Uterus (tissue), 4 donors: Measurements from ENCODE around the gene PTPRN2. TPM values are rescaled to one million over a fixed set of nuclear protein-coding genes. Genes with fewer than 3 reads are reported as not detected.
"Not testable (repeated sequence)": the region's sequence is repeated elsewhere in the genome, so short reads cannot be mapped to it uniquely, and the experiment has no call there.

ENCODE experiments used
- DNase-seq, 2 donors: peaks; one replicate each; pipeline ENCODE4 v3.0.0-alpha.2; 2019 to 2020
- H3K27ac ChIP-seq, 2 donors: fragments of 200-600 bp; sonication (generic); 1 replicate in 1 of 2; 2 replicates in 1 of 2; pipeline ENCODE4 v1.5.1; 2016 to 2018
- H3K27me3 ChIP-seq, 2 donors: fragments of 200-600 bp; sonication (generic); one replicate each; pipeline ENCODE4 v1.5.1; 2018 to 2019; ENCODE audit warnings: control low read depth in 1 of 2
- H3K36me3 ChIP-seq, 2 donors: fragments of 200-600 bp; sonication (generic); one replicate each; pipeline ENCODE4 v1.5.1; 2019; ENCODE audit warnings: control low read depth in 1 of 2
- H3K4me1 ChIP-seq, 2 donors: fragments of 200-600 bp; sonication (generic); one replicate each; pipeline ENCODE4 v1.5.1; 2018 to 2019; ENCODE audit warnings: control low read depth in 1 of 2
- H3K4me3 ChIP-seq, 2 donors: fragments of 200-600 bp; sonication (generic); 1 replicate in 1 of 2; 2 replicates in 1 of 2; pipeline ENCODE4 v1.5.1; 2018 to 2019; ENCODE audit warnings: mild to moderate bottlenecking in 1 of 2
- H3K9me3 ChIP-seq, 2 donors: fragments of 200-600 bp; sonication (generic); one replicate each; pipeline ENCODE4 v1.5.1; 2019; ENCODE audit warnings: control low read depth in 1 of 2
- CTCF ChIP-seq, 4 experiments: fragments of 200-600 bp in 2 of 4; fragments of 450-650 bp in 2 of 4; sonication (generic) in 2 of 4; IDR thresholded peaks; one replicate each; pipeline ENCODE4 v1.5.1; 2016 to 2019; ENCODE audit warnings: antibody characterized with exemption in 4 of 4, mild to moderate bottlenecking in 2 of 4, moderate library complexity in 1 of 4
- POLR2A ChIP-seq, 2 donors: fragments of 450-650 bp; IDR thresholded peaks; one replicate each; pipeline ENCODE4 v1.6.1; 2016; ENCODE audit warnings: antibody characterized with exemption in 2 of 2, mild to moderate bottlenecking in 1 of 2, moderate library complexity in 1 of 2
- intact Hi-C: fragments of 100-400 bp; cut with DNase I; formaldehyde crosslinking; loops from one replicate; pipeline ENCODE4 v1.15.1; 2023; ENCODE audit warnings: low total_unique reads
- total RNA-seq, 4 donors: library from RNA; depleted of rRNA in 3 of 4; stranded (reverse); fragments of >200 nt in 3 of 4; gene quantifications; one replicate each; pipeline versions ENCODE4 v1.1.0 to v1.2.4, GENCODE V29; 2014 to 2023
- donor health status: DM: yes; HTN: yes; CAD: no.

PTPRN2 gene
- total RNA-seq, 4 donors from 2014 or later, result 1.2 to 5.2 (median 2.3) TPM

GRCh38 chr7:158408318-158408920 lies 179.2 kb downstream of the PTPRN2 start:
- Histone ChIP-seq H3K9me3 (no peaks in the 10 kb centered on the region), H3K27me3 (no peaks in the 10 kb centered on the region), H3K4me3 (no peak overlapping the region), H3K27ac (no peak overlapping the region), H3K36me3 (no peaks in the 10 kb centered on the region), H3K4me1 (no peaks in the 10 kb centered on the region)
- TF ChIP-seq POLR2A (IDR thresholded peaks at IDR 0.05) (no peak), CTCF (IDR thresholded peaks at IDR 0.05) (no peak)
- DNase-seq, result no peak
- intact Hi-C loops, result no loop called here

- no peak for DNase-seq
- no peak overlapping the region for H3K27ac ChIP-seq
- no peaks in the 10 kb centered on the region for H3K4me1 ChIP-seq
- TF ChIP-seq POLR2A (IDR thresholded peaks at IDR 0.05) (no peak), CTCF (IDR thresholded peaks at IDR 0.05) (peak in 2 of 4 experiments; percentile 10 to 34)
- H3K9me3 ChIP-seq, result no peaks in the 10 kb centered on the region
- H3K4me3 ChIP-seq, result no peak overlapping the region
- H3K27me3 ChIP-seq, result no peaks in the 10 kb centered on the region
- intact Hi-C loops, result no loop called here
- H3K36me3 ChIP-seq, result no peaks in the 10 kb centered on the region
These were observed 179.9 kb downstream of the PTPRN2 start for GRCh38 chr7:158407581-158408317.

GRCh38 chr7:158406801-158407200 lies 180.8 kb downstream of the PTPRN2 start:
- H3K36me3 ChIP-seq, result no peaks in the 10 kb centered on the region
- no peak for DNase-seq
- intact Hi-C loops, result no loop called here
- no peaks in the 10 kb centered on the region for H3K27me3 ChIP-seq
- no peaks in the 10 kb centered on the region for H3K4me1 ChIP-seq
- H3K27ac ChIP-seq, result no peak overlapping the region
- TF ChIP-seq POLR2A (IDR thresholded peaks at IDR 0.05) (no peak), CTCF (IDR thresholded peaks at IDR 0.05) (no peak)
- no peaks in the 10 kb centered on the region for H3K9me3 ChIP-seq
- no peak overlapping the region for H3K4me3 ChIP-seq

- no peak for DNase-seq
- TF ChIP-seq POLR2A (IDR thresholded peaks at IDR 0.05), result no peak
- no peak for TF ChIP-seq CTCF (IDR thresholded peaks at IDR 0.05)
- no peak overlapping the region for H3K27ac ChIP-seq
- no peaks in the 10 kb centered on the region for H3K36me3 ChIP-seq
- H3K4me1 ChIP-seq, result no peaks in the 10 kb centered on the region
- H3K9me3 ChIP-seq, result no peaks in the 10 kb centered on the region
- H3K27me3 ChIP-seq, result no peaks in the 10 kb centered on the region
- intact Hi-C loops, result no loop called here
- no peak overlapping the region for H3K4me3 ChIP-seq
These were observed 181.3 kb downstream of the PTPRN2 start for GRCh38 chr7:158406364-158406763.

- H3K36me3 ChIP-seq, intact Hi-C loops, H3K27ac ChIP-seq, H3K9me3 ChIP-seq, H3K4me1 ChIP-seq, H3K27me3 ChIP-seq, H3K4me3 ChIP-seq, DNase-seq: not testable (repeated sequence)
These were observed 181.9 kb downstream of the PTPRN2 start for GRCh38 chr7:158405771-158406170.
